Ishikawa (cell line): ENCODE measurements around the gene UCP1.

Experiments
- CEBPB ChIP-seq: IDR thresholded peaks from 2 replicates; pipeline ENCODE4 v1.6.1; 2012
- CREB1 ChIP-seq: IDR thresholded peaks from 2 replicates; pipeline ENCODE4 v1.6.1; 2012; ENCODE audit warnings: low read depth
- EGR1 ChIP-seq: IDR thresholded peaks from 2 replicates; pipeline ENCODE4 v1.6.1; 2012
- EP300 ChIP-seq: IDR thresholded peaks from 2 replicates; pipeline ENCODE4 v1.6.1; 2012; ENCODE audit warnings: borderline replicate concordance
- FOXM1 ChIP-seq: IDR thresholded peaks from 2 replicates; pipeline ENCODE4 v1.6.1; 2012; ENCODE audit warnings: low read depth, borderline replicate concordance
- NFIC ChIP-seq: IDR thresholded peaks from 2 replicates; pipeline ENCODE4 v1.6.1; 2012
- RAD21 ChIP-seq: IDR thresholded peaks from 2 replicates; pipeline ENCODE4 v1.6.1; 2012; ENCODE audit warnings: low read depth
- TAF1 ChIP-seq: IDR thresholded peaks from 2 replicates; pipeline ENCODE4 v1.6.1; 2012; ENCODE audit warnings: low read depth, mild to moderate bottlenecking
- TCF12 ChIP-seq: IDR thresholded peaks from 2 replicates; pipeline ENCODE4 v1.6.1; 2012; ENCODE audit warnings: low read depth
- TEAD4 ChIP-seq: IDR thresholded peaks from 2 replicates; pipeline ENCODE4 v1.6.1; 2012
- USF1 ChIP-seq: IDR thresholded peaks from 2 replicates; pipeline ENCODE4 v1.6.1; 2012
- YY1 ChIP-seq: IDR thresholded peaks from 2 replicates; pipeline ENCODE4 v1.6.1; 2012; ENCODE audit warnings: low read depth
- ZBTB7A ChIP-seq: IDR thresholded peaks from 2 replicates; pipeline ENCODE4 v1.6.1; 2012; ENCODE audit warnings: low read depth
- TF ChIP-seq, protein P1 (sequence below): IDR thresholded peaks from 2 replicates; pipeline ENCODE4 v1.6.1; 2012
- TF ChIP-seq, protein P2 (sequence below): IDR thresholded peaks from 2 replicates; pipeline ENCODE4 v1.6.1; 2012; ENCODE audit warnings: low read depth, mild to moderate bottlenecking

UCP1 gene

GRCh38 chr4:140595065-140595464 is 26.3 kb upstream of the UCP1 start:
- peak; percentile 86 for TF ChIP-seq RAD21
- no peak for TF ChIP-seq NFIC
- TF ChIP-seq CREB1, result no peak

DNA sequence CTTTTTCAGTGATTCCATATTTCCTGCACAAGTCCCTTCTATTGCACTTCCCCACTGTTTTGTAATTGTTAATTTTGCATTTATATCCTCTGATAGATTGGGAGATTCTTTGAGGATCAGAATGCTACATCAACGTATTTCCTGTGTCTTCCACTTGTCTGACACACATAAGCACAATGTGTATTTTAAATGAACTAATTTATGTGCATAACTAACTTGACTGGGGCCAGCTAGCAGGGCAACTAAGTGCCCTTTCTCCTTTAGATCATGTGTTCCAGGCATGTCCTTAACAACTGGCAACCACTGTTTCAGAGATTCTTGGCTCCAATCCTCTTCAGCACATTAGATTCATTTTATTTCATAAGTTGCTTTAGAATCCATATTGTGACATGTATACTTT is 15.7 kb upstream of the UCP1 start:
- TF ChIP-seq, protein P1, sequence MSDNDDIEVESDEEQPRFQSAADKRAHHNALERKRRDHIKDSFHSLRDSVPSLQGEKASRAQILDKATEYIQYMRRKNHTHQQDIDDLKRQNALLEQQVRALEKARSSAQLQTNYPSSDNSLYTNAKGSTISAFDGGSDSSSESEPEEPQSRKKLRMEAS, result no peak
- TF ChIP-seq CREB1 (no peak), ZBTB7A (no peak), TCF12 (no peak), USF1 (no peak), EP300 (no peak), EGR1 (no peak), YY1 (no peak), TAF1 (no peak), NFIC (no peak), CEBPB (no peak), FOXM1 (no peak), RAD21 (no peak), TEAD4 (no peak)
- TF ChIP-seq, protein P2, sequence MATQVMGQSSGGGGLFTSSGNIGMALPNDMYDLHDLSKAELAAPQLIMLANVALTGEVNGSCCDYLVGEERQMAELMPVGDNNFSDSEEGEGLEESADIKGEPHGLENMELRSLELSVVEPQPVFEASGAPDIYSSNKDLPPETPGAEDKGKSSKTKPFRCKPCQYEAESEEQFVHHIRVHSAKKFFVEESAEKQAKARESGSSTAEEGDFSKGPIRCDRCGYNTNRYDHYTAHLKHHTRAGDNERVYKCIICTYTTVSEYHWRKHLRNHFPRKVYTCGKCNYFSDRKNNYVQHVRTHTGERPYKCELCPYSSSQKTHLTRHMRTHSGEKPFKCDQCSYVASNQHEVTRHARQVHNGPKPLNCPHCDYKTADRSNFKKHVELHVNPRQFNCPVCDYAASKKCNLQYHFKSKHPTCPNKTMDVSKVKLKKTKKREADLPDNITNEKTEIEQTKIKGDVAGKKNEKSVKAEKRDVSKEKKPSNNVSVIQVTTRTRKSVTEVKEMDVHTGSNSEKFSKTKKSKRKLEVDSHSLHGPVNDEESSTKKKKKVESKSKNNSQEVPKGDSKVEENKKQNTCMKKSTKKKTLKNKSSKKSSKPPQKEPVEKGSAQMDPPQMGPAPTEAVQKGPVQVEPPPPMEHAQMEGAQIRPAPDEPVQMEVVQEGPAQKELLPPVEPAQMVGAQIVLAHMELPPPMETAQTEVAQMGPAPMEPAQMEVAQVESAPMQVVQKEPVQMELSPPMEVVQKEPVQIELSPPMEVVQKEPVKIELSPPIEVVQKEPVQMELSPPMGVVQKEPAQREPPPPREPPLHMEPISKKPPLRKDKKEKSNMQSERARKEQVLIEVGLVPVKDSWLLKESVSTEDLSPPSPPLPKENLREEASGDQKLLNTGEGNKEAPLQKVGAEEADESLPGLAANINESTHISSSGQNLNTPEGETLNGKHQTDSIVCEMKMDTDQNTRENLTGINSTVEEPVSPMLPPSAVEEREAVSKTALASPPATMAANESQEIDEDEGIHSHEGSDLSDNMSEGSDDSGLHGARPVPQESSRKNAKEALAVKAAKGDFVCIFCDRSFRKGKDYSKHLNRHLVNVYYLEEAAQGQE, result no peak

DNA sequence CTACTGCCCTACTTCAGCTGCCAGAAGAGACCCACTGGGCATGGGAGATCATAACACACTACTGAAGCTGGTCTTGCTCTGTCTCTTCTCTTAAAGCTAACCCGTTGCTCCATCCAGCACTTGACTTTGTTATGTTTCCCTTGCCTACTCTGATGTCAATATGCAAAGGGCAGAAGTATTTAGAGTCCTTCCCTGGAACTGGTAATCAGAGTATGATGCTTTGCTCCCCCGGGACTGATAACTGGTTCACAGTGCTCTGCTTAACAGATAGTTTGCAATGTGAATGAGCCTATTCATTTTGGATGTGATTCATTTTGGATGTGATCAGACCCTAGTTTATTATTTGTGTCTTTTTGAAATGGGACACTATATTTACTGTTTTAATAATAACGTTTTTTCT is 12.3 kb upstream of the UCP1 start:
- TF ChIP-seq YY1 (no peak), USF1 (no peak), TAF1 (no peak), RAD21 (no peak), NFIC (no peak), EP300 (no peak), TCF12 (no peak), CEBPB (no peak), ZBTB7A (no peak), TEAD4 (no peak), CREB1 (no peak), FOXM1 (no peak), EGR1 (no peak)
- TF ChIP-seq, protein P2, result no peak
- TF ChIP-seq, protein P1, result no peak

GRCh38 chr4:140579278-140579677 is 10.5 kb upstream of the UCP1 start:
- no peak for TF ChIP-seq FOXM1
- no peak for TF ChIP-seq USF1
- TF ChIP-seq TCF12, result no peak
- TF ChIP-seq, protein P2, result no peak
- no peak for TF ChIP-seq CREB1
- no peak for TF ChIP-seq TAF1
- TF ChIP-seq EP300, result no peak
- TF ChIP-seq, protein P1, result peak; percentile 45; the same call in 1 of the 2 replicates
